ENCODE results near the gene MTHFS. TPM values are rescaled to one million over a fixed set of nuclear protein-coding genes. Genes with fewer than 3 reads are reported as not detected.

The MTHFS gene
- total RNA-seq, 1 experiment from 2014 or later: 27.1 TPM

DNA sequence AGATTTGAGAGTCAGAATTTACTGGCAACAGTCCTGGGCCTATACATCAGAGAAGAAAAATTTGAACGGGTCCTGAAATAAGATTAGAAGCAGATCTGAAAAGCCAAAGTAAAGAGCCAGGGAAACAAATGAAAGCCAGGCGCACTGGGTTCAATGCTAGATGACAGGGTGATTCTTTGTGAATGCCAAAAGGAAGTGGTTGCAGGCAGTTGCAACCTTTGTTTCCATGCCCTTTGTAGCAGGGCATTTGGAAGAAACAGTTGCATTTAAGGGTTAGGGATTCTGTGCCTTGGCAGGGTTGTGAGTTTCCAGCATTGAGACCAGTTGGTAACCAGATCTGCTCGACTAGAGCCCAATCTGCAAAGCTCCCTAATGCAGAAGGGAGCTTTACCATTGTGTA is 36.4 kb upstream of the MTHFS start:
- no peak overlapping the region for H3K27ac ChIP-seq
- H4K20me1 ChIP-seq (ENCODE audit: insufficient read depth): no peaks in the 10 kb centered on the region
- DNase-seq: no peak
- no peak overlapping the region for H3K4me2 ChIP-seq
- ChIA-PET CTCF (no interaction called here), POLR2A (ENCODE audit: unreplicated experiment) (no interaction called here)
- no TSS peak for BruUV-seq (replicated peaks)
- no peaks in the 10 kb centered on the region for H3K79me2 ChIP-seq (ENCODE audit: low read depth)
- H3K9me2 ChIP-seq (ENCODE audit: insufficient read depth): no peaks in the 10 kb centered on the region
- H2AFZ ChIP-seq: no peak overlapping the region
- H3K36me3 ChIP-seq (ENCODE audit: low read depth): no peaks in the 10 kb centered on the region
- H3K4me3 ChIP-seq: no peak overlapping the region
- H3K9me3 ChIP-seq (ENCODE audit: insufficient read depth, low read depth): no peaks in the 10 kb centered on the region
- intact Hi-C loops (cut with micrococcal nuclease; ENCODE audit: unreplicated experiment): no loop called here
- no peaks in the 10 kb centered on the region for H3F3A ChIP-seq (ENCODE audit: insufficient read depth, low read depth)
- H3K27me3 ChIP-seq (ENCODE audit: insufficient read depth, low read depth): no peaks in the 10 kb centered on the region
- no peak for TF ChIP-seq EZH2 (IDR thresholded peaks at IDR 0.05; ENCODE audit: low read depth)
- TF ChIP-seq, protein P1, sequence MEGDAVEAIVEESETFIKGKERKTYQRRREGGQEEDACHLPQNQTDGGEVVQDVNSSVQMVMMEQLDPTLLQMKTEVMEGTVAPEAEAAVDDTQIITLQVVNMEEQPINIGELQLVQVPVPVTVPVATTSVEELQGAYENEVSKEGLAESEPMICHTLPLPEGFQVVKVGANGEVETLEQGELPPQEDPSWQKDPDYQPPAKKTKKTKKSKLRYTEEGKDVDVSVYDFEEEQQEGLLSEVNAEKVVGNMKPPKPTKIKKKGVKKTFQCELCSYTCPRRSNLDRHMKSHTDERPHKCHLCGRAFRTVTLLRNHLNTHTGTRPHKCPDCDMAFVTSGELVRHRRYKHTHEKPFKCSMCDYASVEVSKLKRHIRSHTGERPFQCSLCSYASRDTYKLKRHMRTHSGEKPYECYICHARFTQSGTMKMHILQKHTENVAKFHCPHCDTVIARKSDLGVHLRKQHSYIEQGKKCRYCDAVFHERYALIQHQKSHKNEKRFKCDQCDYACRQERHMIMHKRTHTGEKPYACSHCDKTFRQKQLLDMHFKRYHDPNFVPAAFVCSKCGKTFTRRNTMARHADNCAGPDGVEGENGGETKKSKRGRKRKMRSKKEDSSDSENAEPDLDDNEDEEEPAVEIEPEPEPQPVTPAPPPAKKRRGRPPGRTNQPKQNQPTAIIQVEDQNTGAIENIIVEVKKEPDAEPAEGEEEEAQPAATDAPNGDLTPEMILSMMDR (conservative IDR thresholded peaks at IDR 0.05): no peak
- no peaks in the 10 kb centered on the region for H3K4me1 ChIP-seq (replicated peaks; ENCODE audit: insufficient read depth)

- no peak overlapping the region for H2AFZ ChIP-seq
- no peak overlapping the region for H3K4me3 ChIP-seq
- no peaks in the 10 kb centered on the region for H3K9me3 ChIP-seq (ENCODE audit: insufficient read depth, low read depth)
- DNase-seq: no peak
- no peak overlapping the region for H3K27ac ChIP-seq
- ChIA-PET POLR2A (ENCODE audit: unreplicated experiment) (no interaction called here), CTCF (no interaction called here)
- no peaks in the 10 kb centered on the region for H3K4me1 ChIP-seq (replicated peaks; ENCODE audit: insufficient read depth)
- BruUV-seq (replicated peaks): no TSS peak
- no peaks in the 10 kb centered on the region for H3K9me2 ChIP-seq (ENCODE audit: insufficient read depth)
- H3K4me2 ChIP-seq: no peak overlapping the region
- no peaks in the 10 kb centered on the region for H4K20me1 ChIP-seq (ENCODE audit: insufficient read depth)
- intact Hi-C loops (cut with micrococcal nuclease; ENCODE audit: unreplicated experiment): no loop called here
- no peaks in the 10 kb centered on the region for H3F3A ChIP-seq (ENCODE audit: insufficient read depth, low read depth)
- no peaks in the 10 kb centered on the region for H3K36me3 ChIP-seq (ENCODE audit: low read depth)
- TF ChIP-seq, protein P1 (conservative IDR thresholded peaks at IDR 0.05): no peak
- no peak for TF ChIP-seq EZH2 (IDR thresholded peaks at IDR 0.05; ENCODE audit: low read depth)
- H3K79me2 ChIP-seq (ENCODE audit: low read depth): no peaks in the 10 kb centered on the region
- H3K27me3 ChIP-seq (ENCODE audit: insufficient read depth, low read depth): no peaks in the 10 kb centered on the region
Observed at GRCh38 chr15:79932447-79932846, 35.6 kb upstream of the MTHFS start.

- POLR2A ChIA-PET (ENCODE audit: unreplicated experiment): no interaction called here
- intact Hi-C loops (cut with micrococcal nuclease; ENCODE audit: unreplicated experiment): no loop called here
Observed at GRCh38 chr15:79930516-79930915, 33.7 kb upstream of the MTHFS start.

More at GRCh38 chr15:79930516-79930915, 33.7 kb upstream of the MTHFS start:
- Histone ChIP-seq H3K4me2 (no peak overlapping the region), H3K79me2 (ENCODE audit: low read depth) (no peaks in the 10 kb centered on the region; the same call in 1 of the 2 replicates), H3K27ac (no peak overlapping the region), H3K36me3 (ENCODE audit: low read depth) (no peaks in the 10 kb centered on the region), H3K4me1 (replicated peaks; ENCODE audit: insufficient read depth) (no peaks in the 10 kb centered on the region), H4K20me1 (ENCODE audit: insufficient read depth) (no peaks in the 10 kb centered on the region), H3K9me2 (ENCODE audit: insufficient read depth) (no peaks in the 10 kb centered on the region), H3K27me3 (ENCODE audit: insufficient read depth, low read depth) (no peaks in the 10 kb centered on the region), H3F3A (ENCODE audit: insufficient read depth, low read depth) (no peaks in the 10 kb centered on the region), H2AFZ (no peak overlapping the region), H3K9me3 (ENCODE audit: insufficient read depth, low read depth) (no peaks in the 10 kb centered on the region), H3K4me3 (no peak overlapping the region)
- TF ChIP-seq EZH2 (IDR thresholded peaks at IDR 0.05; ENCODE audit: low read depth): no peak
- TF ChIP-seq, protein P1 (conservative IDR thresholded peaks at IDR 0.05): no peak
- DNase-seq: no peak
- CTCF ChIA-PET: no interaction called here
- no TSS peak for BruUV-seq (replicated peaks)

Data from PC-9 (cell line).